HG03442 (cell line): ENCODE results near the gene CAPN13.

Experiments
- ATAC-seq: cut with Tn5 transposase; IDR thresholded peaks from one replicate; pipeline ENCODE4 v1.9.1; 2021; ENCODE audit warnings: mild to moderate bottlenecking, moderate library complexity; ENCODE audit not compliant: unreplicated experiment

Gene CAPN13

GRCh38 chr2:30764021-30764800 is 43.0 kb downstream of the CAPN13 start:
- ATAC-seq, result no peak

DNA sequence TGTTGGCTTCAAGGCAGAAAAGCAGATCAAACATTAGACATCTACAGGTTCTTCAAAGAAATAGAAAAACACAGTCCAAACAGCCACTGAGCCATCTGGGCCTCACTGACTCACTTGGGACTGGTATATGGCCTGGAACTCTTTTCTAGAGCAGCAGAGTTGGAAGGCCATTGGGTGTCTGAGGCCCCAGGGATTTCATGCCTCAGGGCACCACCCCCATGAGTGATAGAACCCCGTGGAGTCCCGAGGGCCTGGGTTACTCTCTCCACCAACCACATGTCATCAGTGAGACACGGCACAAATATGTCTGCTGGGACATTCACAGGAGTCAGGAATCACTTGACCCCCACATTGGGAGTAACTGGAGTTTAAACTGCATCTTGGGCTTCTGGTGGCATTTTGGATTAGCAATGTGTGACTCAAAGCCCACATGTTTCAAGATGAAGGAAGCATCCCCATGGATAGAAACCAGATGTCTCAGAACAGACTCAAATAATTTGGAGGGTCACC is 44.0 kb downstream of the CAPN13 start:
- no peak for ATAC-seq

DNA sequence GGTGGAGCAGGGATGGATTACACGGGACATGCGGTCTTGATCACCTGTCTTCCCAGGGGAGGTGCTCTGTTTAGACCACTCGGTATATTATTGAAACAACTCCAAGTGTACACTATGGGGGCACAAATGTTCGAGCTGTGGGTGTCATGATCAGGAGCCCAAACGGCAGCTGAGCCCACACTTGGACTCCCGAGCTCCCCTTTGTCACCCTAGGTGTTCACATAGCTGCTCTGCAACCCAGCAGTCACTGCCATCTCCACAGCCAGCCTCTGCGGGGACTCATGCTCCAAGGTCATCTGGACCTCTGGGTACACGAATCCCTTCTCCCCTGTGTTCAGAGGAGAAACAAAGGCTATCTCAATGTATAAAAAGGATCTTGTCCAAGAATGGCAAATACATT is 46.0 kb downstream of the CAPN13 start:
- no peak for ATAC-seq

- ATAC-seq, result no peak
Measured at GRCh38 chr2:30759481-30759880, 47.8 kb downstream of the CAPN13 start.

DNA sequence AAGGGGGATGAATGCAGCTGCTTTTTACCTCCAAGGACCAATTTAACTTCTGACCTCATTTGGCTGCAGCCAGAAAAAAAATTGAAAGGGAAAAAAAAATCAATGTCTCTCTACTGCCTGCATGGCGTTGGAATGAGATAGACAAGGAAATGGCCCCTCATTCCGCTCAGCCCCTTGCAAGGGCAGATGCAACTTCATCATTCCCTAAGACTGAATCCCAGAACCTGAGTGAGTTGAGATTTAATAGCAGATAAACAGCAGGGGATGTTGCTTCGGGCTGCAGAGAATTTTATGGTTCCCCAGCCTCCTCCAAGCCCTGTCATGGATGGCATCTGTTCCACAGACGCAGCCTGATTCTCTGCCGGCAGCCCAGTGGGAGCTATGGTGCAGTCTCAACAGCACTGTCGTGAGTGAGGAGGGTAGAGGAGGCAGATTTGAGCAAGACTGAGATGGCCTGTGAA is 49.0 kb downstream of the CAPN13 start:
- no peak for ATAC-seq

DNA sequence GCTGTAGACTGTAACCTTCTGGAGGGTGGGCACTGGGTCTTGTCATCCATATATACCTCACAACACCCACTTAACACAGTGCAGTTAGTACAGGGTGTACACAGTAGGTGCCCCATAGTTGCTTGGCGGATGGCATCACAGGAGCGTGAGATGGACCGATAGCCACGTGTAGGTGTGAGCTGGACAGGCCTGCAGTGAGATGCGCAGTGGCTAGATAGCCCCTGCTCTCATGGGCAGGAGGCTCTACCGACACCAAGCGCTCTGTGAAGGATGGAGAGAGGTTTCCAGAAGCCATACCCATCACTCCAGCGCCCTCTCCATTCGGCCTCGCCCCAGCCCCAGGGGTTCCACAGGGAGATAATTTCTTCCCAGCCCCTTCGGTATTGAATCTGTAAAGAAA is 49.5 kb downstream of the CAPN13 start:
- ATAC-seq, result no peak

DNA sequence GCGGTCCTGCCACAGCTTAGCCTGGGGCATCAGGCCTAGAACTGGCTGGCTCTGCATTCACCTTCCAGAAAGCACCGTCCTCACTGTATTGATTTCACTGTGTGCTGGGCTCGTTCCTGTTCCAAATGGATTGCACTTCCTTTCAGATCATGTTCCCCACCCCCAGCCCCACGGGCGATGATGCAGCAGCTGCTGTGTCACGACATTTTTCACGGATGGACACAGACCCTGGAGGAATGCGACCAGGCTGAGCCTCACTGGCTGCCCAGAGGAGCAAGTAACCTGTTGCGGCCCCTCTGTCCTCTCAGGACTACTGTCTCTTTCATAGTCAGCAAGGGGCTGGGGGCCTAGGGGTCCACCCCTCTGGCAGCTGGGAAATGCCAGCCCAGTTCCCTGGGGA is 50.3 kb downstream of the CAPN13 start:
- no peak for ATAC-seq

DNA sequence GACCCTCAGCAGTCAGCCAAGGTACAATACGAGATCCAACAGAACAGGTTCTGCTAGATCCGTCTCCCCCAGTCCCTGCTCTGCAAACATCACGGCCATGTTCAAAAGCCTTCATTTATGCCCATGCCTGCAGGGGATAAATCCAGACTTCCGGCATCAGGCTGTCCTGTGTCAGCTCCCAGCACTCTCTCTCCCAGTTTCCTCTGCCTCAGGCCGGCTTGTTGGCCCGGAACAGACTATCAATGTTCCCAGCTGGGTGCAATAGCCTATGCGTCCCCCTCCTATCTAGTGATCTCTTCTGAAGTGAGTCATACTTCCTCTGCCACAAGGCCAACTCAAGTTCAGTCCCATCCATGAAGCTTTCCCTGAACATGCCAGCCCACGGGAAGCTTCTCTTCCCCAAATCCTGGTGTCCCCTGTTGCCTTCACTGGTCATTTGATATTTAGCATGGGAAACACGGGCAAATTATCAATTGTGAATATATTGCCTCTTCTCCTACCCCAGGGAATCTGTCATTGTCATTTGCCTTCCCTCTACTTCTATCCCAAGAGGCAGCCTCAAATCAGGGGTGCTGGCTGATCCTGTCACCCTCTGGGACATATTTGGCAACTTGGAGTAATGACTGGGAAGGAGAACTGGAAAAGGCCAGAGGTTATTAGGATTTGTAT is 51.1 kb downstream of the CAPN13 start:
- ATAC-seq, result no peak

GRCh38 chr2:30753630-30754029 is 53.6 kb downstream of the CAPN13 start:
- ATAC-seq, result no peak

GRCh38 chr2:30752811-30753210 is 54.4 kb downstream of the CAPN13 start:
- ATAC-seq, result no peak

GRCh38 chr2:30747206-30747605 is 60.0 kb downstream of the CAPN13 start:
- no peak for ATAC-seq

GRCh38 chr2:30744823-30745222 is 62.4 kb downstream of the CAPN13 start:
- no peak for ATAC-seq

GRCh38 chr2:30741576-30741975 is 65.7 kb downstream of the CAPN13 start:
- no peak for ATAC-seq

- no peak for ATAC-seq
Measured at GRCh38 chr2:30738141-30738911, 68.9 kb downstream of the CAPN13 start.

- no peak for ATAC-seq
Measured at GRCh38 chr2:30737326-30737610, 70.0 kb downstream of the CAPN13 start.

DNA sequence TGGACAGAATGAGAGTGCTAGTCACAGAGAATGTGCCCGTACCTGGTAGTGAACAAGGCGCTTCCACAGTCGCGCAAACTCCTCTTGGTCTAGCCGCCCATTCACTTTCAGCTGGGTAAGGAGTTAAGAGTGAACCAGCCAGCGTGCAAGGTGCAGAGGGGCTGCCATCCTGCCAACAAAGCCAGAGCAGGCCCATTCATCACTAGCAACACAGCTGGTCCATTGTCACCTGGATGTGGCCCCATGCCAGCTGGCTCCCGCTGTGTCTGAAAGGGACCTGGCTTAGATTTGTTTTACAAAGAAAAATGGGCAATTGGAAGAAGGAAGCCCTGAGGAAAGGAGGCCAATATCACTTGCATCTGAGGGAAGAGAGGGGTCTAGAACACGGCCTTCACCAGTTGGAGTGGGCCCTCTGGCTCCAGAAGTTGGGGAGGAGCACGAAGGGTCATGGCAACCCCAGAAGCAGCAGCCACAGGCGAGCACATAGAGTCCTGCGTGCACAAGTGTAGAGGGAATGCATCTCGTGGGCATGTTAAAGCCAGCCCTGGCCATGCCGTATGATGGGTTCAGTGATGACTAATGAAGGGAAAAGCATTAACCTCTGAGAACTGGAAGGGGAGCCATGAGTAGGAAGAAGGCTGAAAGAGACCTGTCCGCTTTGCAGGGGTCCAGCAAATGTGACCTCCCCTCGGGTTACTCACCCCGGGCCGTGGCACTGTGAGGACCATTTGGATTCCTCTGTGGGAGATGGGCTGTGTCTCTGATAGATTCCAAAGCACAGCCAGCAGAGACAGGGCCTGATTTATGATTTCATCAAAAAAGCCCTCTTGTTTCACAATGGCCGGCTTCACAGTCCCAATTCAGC is 70.6 kb downstream of the CAPN13 start:
- ATAC-seq, result no peak

DNA sequence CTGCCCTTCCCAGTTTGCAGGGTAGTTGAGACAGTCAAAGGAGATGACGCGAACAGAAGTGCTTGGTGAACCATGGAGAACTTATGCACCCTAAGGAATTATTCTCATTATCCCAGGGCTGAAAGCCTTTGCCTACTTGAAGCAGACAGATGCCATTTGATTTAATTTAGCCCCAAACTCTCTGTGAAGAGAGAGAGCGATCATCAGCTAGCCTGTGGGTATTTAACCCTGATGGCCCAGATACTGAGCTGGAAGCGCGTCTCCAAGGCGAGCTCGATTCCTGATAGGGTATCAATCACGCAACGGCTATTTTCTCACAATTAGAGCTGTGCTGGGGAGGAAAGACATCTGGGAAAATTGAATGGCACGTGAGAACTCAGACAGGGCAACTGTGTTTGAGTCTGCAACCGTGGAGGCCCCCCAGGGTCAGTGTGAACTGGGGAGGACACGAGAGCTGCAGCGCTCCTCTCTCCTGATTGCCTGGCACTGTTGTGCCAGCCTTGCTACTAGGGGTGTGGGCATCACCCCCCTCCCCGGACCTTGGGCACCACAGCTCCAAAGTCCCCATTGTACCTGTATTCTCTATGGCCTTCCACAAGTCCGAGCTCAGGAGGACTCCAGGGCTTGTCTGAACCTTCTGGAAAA is 73.2 kb downstream of the CAPN13 start:
- no peak for ATAC-seq

DNA sequence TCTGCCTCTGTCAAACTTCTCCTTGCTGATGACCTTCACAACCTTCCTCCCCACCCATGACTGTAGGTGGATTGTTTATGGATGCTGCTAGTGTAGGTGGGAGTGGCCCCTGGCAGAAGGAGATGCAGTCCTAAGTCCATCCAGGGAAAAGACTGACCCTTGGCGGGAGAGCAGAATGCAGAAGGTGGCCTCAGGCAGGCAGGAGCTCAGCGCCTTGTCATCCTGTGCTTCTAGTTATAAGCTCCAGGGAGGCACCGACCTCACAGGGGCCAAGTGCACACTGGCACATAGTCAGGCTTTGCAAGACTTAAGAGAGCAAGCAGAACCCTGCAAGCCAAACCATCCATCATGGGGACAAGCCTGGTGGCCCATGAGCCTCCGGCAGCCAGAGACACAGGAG is 74.4 kb downstream of the CAPN13 start:
- no peak for ATAC-seq

DNA sequence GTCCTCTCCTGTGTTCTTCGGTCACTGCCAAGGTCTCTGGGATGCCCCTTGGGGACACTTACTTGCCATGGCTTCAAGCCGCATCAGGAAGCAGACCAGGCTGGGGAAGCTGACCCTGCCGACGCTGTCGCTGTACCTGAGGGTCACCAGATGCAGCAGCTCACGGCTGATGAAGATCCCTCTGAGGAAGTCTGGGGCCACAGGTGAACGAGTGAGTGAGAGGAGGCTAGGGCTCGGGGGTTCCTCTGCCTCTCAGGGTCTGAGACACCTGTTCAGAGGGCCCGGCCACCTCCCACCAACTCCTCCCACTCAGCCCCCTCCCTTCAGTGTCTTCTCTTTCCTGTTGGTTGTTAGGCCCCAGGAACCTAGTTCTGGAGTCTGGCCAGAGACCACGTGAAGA is 74.9 kb downstream of the CAPN13 start:
- ATAC-seq, result no peak

DNA sequence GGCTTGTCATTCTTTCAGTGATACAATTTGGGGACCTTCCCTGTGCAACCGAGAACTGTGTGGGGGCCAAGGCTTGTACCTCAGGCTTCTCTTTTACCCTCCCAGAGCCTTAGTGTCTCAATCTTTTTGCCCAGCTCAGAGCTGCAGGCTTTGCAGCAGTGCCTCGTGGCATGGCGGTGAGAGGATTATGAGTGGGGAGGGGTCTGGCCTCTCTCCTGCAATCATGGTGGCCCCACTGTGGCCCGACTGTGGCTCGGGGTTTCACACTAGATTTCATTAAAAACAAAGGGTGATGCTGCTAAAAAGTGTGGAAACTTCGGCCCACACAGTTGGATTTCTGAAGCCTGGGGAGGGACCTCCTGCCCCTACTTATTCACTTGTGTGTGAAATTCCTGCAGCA is 75.5 kb downstream of the CAPN13 start:
- ATAC-seq, result no peak
